SJCRH30 (cell line): Measurements from ENCODE around the gene MCCD1. TPM values are rescaled to one million over a fixed set of nuclear protein-coding genes. Genes with fewer than 3 reads are reported as not detected.
"Not testable (repeated sequence)": the region's sequence is repeated elsewhere in the genome, so short reads cannot be mapped to it uniquely, and the experiment has no call there.

Experiments
- DNase-seq, 2 experiments: peaks; one replicate each; pipeline ENCODE4 v3.0.0-alpha.2; 2015 to 2020
- H3K27ac ChIP-seq: fragments of 250-450 bp; sonication (Bioruptor Pico); 2 replicates; pipeline ENCODE4 v1.5.1; 2020; ENCODE audit warnings: mild to moderate bottlenecking, moderate library complexity
- H3K27me3 ChIP-seq: fragments of 250-450 bp; sonication (Bioruptor Pico); 2 replicates; pipeline ENCODE4 v1.5.1; 2020; ENCODE audit warnings: mild to moderate bottlenecking, moderate library complexity
- H3K36me3 ChIP-seq: fragments of 250-450 bp; sonication (Bioruptor Pico); 2 replicates; pipeline ENCODE4 v1.5.1; 2020; ENCODE audit warnings: mild to moderate bottlenecking, moderate library complexity
- H3K4me1 ChIP-seq: fragments of 250-450 bp; sonication (Bioruptor Pico); 2 replicates; pipeline ENCODE4 v1.5.1; 2020; ENCODE audit warnings: mild to moderate bottlenecking, moderate library complexity
- H3K4me3 ChIP-seq: fragments of 250-450 bp; sonication (Bioruptor Pico); 2 replicates; pipeline ENCODE4 v1.5.1; 2020; ENCODE audit warnings: mild to moderate bottlenecking, moderate library complexity
- H3K9me3 ChIP-seq: fragments of 250-450 bp; sonication (Bioruptor Pico); replicated peaks from 2 replicates; pipeline ENCODE4 v1.5.1; 2020; ENCODE audit warnings: mild to moderate bottlenecking, moderate library complexity
- total RNA-seq: library from RNA; depleted of rRNA; stranded (reverse); fragments of >200 nt; shearing (Covaris generic); gene quantifications from 2 replicates; pipeline ENCODE4 v1.2.3, GENCODE V29; 2014; rRNA removed

MCCD1 gene
- not detected in 2 replicates for total RNA-seq

DNA sequence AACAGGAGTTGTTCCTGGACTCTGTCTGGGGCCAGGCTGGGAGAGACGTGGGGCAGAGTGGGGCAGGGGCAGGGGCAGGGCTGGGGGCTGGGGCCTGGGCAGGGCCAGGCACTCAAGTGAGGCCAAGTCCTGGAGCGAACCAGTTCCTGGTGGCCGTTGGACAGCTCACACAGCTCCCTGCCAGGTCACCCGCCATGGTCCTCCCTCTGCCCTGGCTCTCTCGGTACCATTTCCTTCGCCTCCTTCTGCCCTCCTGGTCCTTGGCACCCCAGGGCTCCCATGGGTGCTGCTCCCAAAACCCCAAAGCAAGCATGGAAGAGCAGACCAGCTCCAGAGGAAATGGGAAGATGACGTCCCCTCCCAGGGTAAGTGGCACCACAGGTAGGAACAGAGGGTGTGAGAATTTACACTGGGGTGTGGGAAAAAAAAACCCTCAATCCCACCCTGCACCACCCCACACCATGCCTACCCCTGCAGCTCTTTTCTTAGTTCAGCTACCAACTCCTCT lies at the start of gene MCCD1:
MCCD1 (plus strand) TSS at position 142 of the 508 bp plus-strand sequence; CDS start at position 195, 53 bp downstream.
- no peak within 1 kb of the TSS for H3K27ac ChIP-seq
- no peaks in the 10 kb centered on the region for H3K27me3 ChIP-seq
- no peak within 1 kb of the TSS for H3K4me3 ChIP-seq
- peaks cover 40% of the 10 kb centered on the region for H3K36me3 ChIP-seq
- H3K4me1 ChIP-seq, result no peaks in the 10 kb centered on the region
- no peak for DNase-seq
- H3K9me3 ChIP-seq, result no peaks in the 10 kb centered on the region

DNA sequence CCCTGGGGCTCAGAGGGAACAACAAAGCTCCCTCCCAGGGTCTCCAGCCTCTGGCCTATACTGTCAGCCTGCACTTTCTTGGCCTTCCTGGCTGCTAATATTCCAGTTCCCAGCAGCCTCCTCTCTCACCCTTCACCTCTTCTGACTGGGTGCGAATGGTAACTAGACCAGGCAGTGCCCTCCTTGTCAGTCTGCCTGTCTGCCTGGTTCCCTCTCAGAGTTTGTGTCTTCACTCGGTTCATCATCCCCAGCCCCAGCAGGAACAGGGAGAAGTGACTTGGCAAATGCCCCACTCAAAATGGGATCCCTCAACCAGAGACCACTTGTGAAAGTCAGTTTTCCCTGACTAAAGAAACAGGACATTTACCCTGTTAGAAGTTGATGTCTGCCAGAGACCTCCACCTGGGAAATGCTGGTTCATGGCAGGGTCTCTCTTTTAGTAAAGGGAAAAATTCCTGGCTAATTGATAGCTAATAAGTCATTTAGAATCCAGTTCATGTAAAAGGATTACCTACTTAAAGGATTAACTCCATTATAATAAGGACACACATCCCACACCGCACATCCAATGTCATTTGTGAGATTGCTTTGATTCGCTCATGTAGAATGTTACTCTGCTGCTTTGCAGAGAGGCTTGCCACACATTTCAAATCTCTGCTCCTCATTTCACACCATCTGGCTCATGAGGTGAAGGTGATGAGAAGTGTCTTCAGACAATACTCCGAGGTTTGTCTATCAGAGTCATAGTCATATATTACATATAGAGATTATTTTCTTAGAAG lies 49.4 kb upstream of the MCCD1 start:
- Histone ChIP-seq H3K9me3 (no peaks in the 10 kb centered on the region), H3K4me3 (no peak overlapping the region), H3K4me1 (no peaks in the 10 kb centered on the region), H3K27ac (no peak overlapping the region), H3K27me3 (peaks cover 4% of the 10 kb centered on the region; the same call in 1 of the 2 replicates), H3K36me3 (no peaks in the 10 kb centered on the region)
- DNase-seq, result no peak

DNA sequence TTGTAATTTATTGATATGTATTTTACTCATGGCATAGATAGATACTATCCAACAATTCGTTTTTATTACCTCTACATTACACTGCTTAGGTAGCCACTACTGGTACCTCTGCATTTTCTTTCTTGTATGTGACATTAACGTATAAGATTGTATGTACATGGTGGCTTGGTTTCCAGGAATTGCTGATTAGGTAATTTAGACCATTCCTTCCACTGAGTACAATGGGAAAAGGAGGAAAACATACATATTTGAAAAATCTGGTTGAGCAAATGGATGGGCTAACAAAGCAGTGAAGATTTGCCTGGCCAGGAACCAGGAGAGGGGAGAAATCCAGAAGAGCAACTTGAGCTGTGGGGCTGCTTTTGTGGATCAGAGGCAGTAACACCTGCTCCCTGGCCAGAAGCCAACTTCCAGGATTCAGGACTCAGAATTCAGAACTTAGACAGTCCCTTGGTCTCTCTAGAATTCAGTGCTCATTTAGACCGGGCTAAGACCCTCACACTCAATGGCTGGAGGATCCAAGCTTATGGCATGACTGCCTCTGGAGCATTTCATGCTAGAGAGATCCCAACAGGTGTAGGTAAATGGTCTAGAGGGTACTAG lies 48.7 kb upstream of the MCCD1 start:
- H3K36me3 ChIP-seq, result no peaks in the 10 kb centered on the region
- DNase-seq, result peak in 1 of 2 experiments; percentile 43
- H3K27ac ChIP-seq, result no peak overlapping the region

GRCh38 chr6:31480574-31480973 lies 48.2 kb upstream of the MCCD1 start:
- Histone ChIP-seq H3K4me3 (no peak overlapping the region), H3K9me3 (no peaks in the 10 kb centered on the region), H3K27me3 (peaks cover 4% of the 10 kb centered on the region; the same call in 1 of the 2 replicates), H3K36me3 (no peaks in the 10 kb centered on the region), H3K4me1 (no peaks in the 10 kb centered on the region), H3K27ac (no peak overlapping the region)
- DNase-seq, result no peak

More for the DNA sequence above, 48.7 kb upstream of the MCCD1 start:
- Histone ChIP-seq H3K4me1 (no peaks in the 10 kb centered on the region), H3K9me3 (no peaks in the 10 kb centered on the region), H3K27me3 (peaks cover 4% of the 10 kb centered on the region; the same call in 1 of the 2 replicates), H3K4me3 (no peak overlapping the region)

GRCh38 chr6:31483392-31483791 lies 45.4 kb upstream of the MCCD1 start:
- H3K4me3 ChIP-seq, result no peak overlapping the region

DNA sequence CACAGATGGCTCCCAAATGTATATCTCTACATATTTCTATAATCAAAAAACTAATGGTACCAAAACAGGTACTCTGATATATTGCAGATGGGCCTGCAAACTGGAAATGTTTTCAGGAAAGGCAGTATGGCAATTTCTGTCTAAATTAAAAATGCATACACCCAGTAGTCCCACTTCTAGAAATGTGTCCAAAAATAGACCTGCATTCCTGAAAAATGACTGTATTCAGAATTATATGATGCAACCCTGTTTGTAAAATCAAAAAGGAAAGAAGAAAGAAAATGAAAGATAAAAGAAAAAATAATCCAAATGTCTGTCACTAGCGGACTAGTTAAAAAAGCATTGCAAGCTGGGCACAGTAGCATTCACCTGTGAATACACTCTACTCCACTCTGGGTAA lies 43.7 kb upstream of the MCCD1 start:
- Histone ChIP-seq H3K4me1 (no peaks in the 10 kb centered on the region), H3K4me3 (no peak overlapping the region), H3K9me3 (no peaks in the 10 kb centered on the region), H3K27me3 (peaks cover 4% of the 10 kb centered on the region; the same call in 1 of the 2 replicates), H3K27ac (no peak overlapping the region), H3K36me3 (no peaks in the 10 kb centered on the region)
- DNase-seq, result no peak

More at GRCh38 chr6:31483392-31483791, 45.4 kb upstream of the MCCD1 start:
- H3K4me1 ChIP-seq, result no peaks in the 10 kb centered on the region
- no peak overlapping the region for H3K27ac ChIP-seq
- no peaks in the 10 kb centered on the region for H3K9me3 ChIP-seq
- no peaks in the 10 kb centered on the region for H3K36me3 ChIP-seq
- no peak for DNase-seq
- peaks cover 4% of the 10 kb centered on the region; the same call in 1 of the 2 replicates for H3K27me3 ChIP-seq

DNA sequence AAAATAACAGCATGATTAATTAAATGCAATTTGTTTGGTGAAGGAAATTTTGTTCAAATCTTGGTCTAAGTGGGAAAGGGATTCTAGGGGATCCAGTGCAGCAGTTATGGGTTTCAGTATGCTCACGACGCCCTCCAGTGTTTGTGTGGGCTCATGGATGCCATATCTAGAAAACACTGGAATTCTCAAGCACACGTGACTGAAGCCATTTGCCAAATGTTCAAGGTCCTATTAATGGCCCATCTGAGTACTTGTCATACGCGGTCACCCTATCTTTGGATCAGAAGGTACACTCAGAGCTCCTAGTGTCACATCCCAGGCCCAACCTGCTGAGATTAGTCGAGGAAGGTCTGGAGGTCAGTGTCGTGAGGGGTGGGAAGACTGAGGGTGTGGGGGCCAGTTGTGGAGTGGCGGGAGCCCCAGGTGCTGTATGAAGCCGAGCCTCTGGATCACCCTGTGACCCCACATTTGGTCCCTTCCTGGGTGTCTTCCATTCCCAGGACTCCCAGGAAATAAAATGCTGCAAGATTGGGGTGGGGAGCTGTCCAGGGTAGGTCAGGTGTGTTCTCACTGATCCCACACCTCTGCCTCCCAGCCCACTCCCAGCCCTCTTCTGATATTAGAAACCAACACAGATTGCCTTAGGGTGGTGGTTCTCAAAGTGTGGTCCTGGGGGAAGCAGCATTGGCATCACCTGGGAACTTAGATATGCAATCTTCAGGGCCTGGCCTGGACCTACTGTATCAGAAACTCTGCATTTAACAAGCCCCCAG lies 42.5 kb upstream of the MCCD1 start:
- H3K9me3 ChIP-seq, H3K36me3 ChIP-seq, H3K4me3 ChIP-seq, DNase-seq, H3K27ac ChIP-seq, H3K27me3 ChIP-seq, H3K4me1 ChIP-seq: not testable (repeated sequence)

GRCh38 chr6:31487674-31488073 lies 41.1 kb upstream of the MCCD1 start:
- H3K36me3 ChIP-seq, H3K27me3 ChIP-seq, H3K27ac ChIP-seq, H3K4me1 ChIP-seq, H3K9me3 ChIP-seq, H3K4me3 ChIP-seq: not testable (repeated sequence)
- peak in 1 of 2 experiments; percentile 20 for DNase-seq

GRCh38 chr6:31489086-31489485 lies 39.7 kb upstream of the MCCD1 start:
- Histone ChIP-seq H3K4me1 (no peaks in the 10 kb centered on the region), H3K9me3 (no peaks in the 10 kb centered on the region), H3K4me3 (no peak overlapping the region), H3K27me3 (no peaks in the 10 kb centered on the region), H3K36me3 (no peaks in the 10 kb centered on the region), H3K27ac (no peak overlapping the region)
- no peak for DNase-seq

GRCh38 chr6:31490115-31490873 lies 38.5 kb upstream of the MCCD1 start:
- no peaks in the 10 kb centered on the region for H3K4me1 ChIP-seq
- DNase-seq, result no peak
- no peaks in the 10 kb centered on the region for H3K9me3 ChIP-seq
- no peak overlapping the region for H3K27ac ChIP-seq
- H3K36me3 ChIP-seq, result no peaks in the 10 kb centered on the region
- no peak overlapping the region for H3K4me3 ChIP-seq
- H3K27me3 ChIP-seq, result no peaks in the 10 kb centered on the region

DNA sequence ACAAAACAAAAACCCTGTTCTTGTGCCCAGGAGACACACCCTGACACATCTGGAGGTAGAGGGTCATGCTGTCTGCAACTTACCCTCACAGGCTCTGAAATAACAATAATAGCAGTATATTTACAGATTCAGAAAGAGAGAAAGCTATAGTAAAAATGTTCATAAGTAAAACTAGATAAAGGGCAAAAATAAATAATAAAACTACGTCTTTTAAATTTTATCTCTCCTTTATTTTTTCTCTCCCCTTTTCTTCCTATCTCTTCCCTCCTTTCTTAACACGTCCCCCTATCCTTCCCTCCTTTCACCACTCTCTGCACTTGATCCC lies 35.2 kb upstream of the MCCD1 start:
- not testable (repeated sequence) for H3K36me3 ChIP-seq, H3K27ac ChIP-seq, H3K9me3 ChIP-seq, H3K27me3 ChIP-seq, H3K4me1 ChIP-seq, DNase-seq, H3K4me3 ChIP-seq

GRCh38 chr6:31493875-31494694 lies 34.7 kb upstream of the MCCD1 start:
- DNase-seq, result peak; percentile 67 to 84
- Histone ChIP-seq H3K4me3 (peak overlapping the region; percentile 47), H3K36me3 (no peaks in the 10 kb centered on the region), H3K4me1 (no peaks in the 10 kb centered on the region), H3K27me3 (no peaks in the 10 kb centered on the region), H3K27ac (no peak overlapping the region), H3K9me3 (no peaks in the 10 kb centered on the region)

GRCh38 chr6:31495580-31495979 lies 33.2 kb upstream of the MCCD1 start:
- Histone ChIP-seq H3K36me3 (no peaks in the 10 kb centered on the region), H3K27me3 (no peaks in the 10 kb centered on the region), H3K4me1 (no peaks in the 10 kb centered on the region), H3K4me3 (no peak overlapping the region), H3K27ac (no peak overlapping the region), H3K9me3 (no peaks in the 10 kb centered on the region)
- no peak for DNase-seq

GRCh38 chr6:31496826-31497225 lies 31.9 kb upstream of the MCCD1 start:
- not testable (repeated sequence) for H3K9me3 ChIP-seq, H3K27me3 ChIP-seq, H3K27ac ChIP-seq

More at GRCh38 chr6:31496826-31497225, 31.9 kb upstream of the MCCD1 start:
- not testable (repeated sequence) for H3K4me1 ChIP-seq, H3K4me3 ChIP-seq, H3K36me3 ChIP-seq, DNase-seq
